Right renal pelvis (tissue), 4 donors: ENCODE results near the gene CLDN7. TPM values are rescaled to one million over a fixed set of nuclear protein-coding genes. Genes with fewer than 3 reads are reported as not detected.
A peak's percentile ranks its signal among the peaks of the same experiment; 100 is the strongest.

Source experiments
- DNase-seq, 4 donors: peaks; one replicate each; pipeline ENCODE4 v3.0.0-alpha.2; 2013; ENCODE audit warnings: low read depth in 4 of 4, low spot score in 3 of 4, missing footprints in 1 of 4
- polyA plus RNA-seq, 4 donors: library from polyadenylated mRNA; unstranded; fragments of 120-200 nt; gene quantifications; one replicate each; pipeline ENCODE4 v1.2.1, GENCODE V29; 2013; ENCODE audit not compliant: insufficient read length in 4 of 4

Gene CLDN7
- polyA plus RNA-seq, 4 donors, result 45.0 to 66.0 (median 51.8) TPM

GRCh38 chr17:7222093-7222971 is 39.9 kb downstream of the CLDN7 start:
- DNase-seq, result no peak

- no peak for DNase-seq
These were observed 40.8 kb downstream of the CLDN7 start for GRCh38 chr17:7221278-7222092.

DNA sequence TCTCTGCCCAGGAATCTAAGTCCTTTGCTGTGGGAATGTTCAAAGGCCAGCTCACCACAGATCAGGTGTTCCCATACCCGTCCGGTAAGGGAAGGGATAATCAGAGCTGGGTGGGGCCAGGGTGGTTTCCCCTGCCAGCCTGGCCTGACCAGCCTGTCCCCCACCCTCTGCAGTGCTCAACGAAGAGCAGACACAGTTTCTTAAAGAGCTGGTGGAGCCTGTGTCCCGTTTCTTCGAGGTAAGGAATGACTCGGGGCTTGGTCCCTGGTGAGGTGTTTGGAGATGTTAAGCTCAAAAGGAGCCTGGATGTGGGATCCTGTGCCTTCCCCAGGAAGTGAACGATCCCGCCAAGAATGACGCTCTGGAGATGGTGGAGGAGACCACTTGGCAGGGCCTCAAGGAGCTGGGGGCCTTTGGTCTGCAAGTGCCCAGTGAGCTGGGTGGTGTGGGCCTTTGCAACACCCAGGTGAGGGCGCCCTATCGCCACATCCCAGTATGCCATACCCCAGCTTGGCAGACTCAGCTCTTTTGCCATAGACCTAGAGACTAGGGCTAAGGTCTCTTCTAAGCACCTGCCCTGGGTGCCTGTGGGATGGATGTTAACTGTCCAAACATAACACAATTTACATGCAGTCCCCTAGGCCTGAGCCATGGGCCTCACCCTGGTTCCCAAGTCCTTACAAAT is 41.5 kb downstream of the CLDN7 start:
- DNase-seq, result no peak

DNA sequence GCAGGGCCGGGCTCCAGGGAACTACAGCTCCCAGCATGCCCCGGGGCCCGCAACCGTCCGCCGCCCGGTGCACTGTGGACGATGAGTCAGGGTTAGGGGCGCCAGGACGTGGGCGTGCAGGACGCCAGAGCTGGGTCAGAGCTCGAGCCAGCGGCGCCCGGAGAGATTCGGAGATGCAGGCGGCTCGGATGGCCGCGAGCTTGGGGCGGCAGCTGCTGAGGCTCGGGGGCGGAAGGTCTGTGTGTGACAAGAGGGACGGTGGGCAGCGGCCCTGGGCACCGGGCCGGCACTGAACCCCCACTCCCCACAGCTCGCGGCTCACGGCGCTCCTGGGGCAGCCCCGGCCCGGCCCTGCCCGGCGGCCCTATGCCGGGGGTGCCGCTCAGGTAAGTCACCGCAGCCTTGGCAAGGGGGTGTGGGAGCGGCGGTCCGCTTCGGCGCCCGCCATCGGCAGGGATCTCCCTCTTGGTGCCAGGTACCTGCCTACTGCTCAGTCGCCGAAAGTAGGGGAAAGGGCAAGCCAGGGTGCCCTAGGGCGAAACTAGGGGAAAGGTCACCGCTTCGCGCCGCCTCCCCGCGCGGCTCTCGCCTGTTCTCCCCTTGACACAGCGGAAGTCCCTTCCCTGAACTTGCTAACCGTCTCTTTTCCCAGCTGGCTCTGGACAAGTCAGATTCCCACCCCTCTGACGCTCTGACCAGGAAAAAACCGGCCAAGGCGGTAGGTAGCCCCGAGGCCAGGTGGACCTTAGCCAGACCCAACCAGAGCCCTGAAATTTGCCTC is 42.3 kb downstream of the CLDN7 start, which contains the start of the genes ACADVL and DLG4:
ACADVL (plus strand) TSS at position 127 of the 781 bp plus-strand sequence; CDS start at position 174, 47 bp downstream.
DLG4 (minus strand) TSS at position 25 of the 781 bp plus-strand sequence.
- peak in 1 of 4 donors; percentile 80 for DNase-seq

GRCh38 chr17:7219229-7219811 is 43.0 kb downstream of the CLDN7 start:
- DNase-seq, result no peak

- DNase-seq, result no peak
These were observed 43.5 kb downstream of the CLDN7 start for GRCh38 chr17:7218758-7219157.

DNA sequence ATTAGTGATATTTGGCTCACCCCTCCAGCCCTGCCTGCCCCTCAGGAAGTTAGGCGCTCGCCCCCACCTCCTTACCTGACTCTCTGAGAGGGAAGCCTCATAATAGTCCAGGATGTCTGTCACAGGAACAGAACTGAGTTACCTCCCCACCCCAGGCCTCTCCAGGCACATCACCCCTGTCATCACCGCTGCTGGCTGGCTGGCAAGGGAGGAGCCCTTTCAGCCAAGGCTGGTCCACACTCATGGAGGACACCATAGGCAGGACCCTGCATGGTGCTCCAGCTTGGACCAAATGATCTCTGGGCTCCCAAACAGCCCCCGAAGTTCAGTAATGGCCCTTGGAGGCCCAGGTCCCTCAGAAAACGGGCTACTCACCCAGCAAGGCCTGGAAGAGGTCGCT is 44.1 kb downstream of the CLDN7 start:
- DNase-seq, result no peak

DNA sequence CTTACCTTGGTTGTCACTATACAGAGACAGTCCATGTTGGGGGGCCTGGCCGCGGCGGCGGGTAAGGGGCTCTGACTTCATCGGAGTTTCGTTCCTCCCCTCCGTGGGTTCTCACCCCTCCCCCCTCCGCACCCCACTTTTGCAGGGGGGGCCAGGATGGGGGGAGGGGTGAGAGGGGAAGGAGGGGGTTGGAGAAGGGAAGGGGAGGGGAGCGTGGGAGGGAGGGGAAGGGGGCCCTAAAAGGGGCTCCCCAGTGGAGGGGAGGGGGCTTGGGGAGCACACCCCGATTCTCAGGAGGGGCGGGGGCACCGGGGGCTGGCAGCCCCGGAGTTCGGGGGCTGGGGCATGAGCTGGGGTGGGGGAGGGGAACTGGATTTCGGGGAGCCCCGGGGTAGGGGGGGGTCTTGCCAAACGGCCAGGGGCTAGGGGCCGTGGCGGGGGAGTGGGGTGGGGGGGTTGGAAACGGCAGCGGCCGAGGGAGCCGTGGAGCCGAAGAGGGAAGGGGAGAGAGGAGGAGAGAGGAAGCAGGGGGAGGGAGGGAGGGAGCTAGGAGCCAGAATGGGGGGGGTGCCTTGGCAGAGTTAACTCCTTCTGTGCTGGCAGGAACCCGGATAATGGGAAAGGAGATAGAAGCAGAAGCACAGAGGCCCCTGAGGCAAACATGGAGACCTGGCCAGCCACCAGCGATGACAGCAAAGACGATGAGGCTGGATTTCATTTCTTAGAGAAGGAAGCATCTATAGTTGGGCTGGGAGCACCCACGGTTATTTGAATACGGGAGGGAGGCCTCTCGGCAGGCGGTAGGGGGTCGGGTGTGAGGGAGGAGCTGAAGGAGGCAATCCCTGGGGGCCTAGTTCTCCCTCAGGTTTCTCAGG is 44.9 kb downstream of the CLDN7 start:
- no peak for DNase-seq

- no peak for DNase-seq
These were observed 45.8 kb downstream of the CLDN7 start for GRCh38 chr17:7216242-7217112.

- DNase-seq, result no peak
These were observed 46.6 kb downstream of the CLDN7 start for GRCh38 chr17:7215652-7216180.

DNA sequence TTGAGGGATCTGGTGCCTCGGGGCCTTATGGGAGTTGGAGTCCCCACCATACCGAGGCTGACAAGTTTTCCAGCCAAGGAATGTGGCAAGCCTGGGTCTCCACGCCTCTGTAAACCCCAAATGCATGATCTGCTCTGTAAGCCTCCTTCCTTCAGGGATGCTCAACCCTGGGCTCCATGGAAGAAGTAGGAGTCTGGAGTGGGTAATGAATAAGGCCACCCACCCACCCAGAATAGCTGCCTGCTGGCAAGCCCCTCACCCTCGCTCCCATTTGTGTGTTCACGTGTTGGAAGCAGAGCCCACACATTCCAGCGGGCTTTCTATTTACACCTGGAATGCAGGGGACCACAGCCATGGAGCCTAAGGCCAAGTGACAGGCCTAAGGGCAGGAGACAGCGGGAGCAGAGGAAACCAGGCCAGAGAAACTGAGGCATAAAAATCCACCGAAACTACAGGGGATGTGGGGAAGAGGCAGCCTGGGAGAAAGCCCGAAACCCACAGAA is 47.1 kb downstream of the CLDN7 start:
- DNase-seq, result peak in 3 of 4 donors; percentile 88 to 89 (median 89)

DNA sequence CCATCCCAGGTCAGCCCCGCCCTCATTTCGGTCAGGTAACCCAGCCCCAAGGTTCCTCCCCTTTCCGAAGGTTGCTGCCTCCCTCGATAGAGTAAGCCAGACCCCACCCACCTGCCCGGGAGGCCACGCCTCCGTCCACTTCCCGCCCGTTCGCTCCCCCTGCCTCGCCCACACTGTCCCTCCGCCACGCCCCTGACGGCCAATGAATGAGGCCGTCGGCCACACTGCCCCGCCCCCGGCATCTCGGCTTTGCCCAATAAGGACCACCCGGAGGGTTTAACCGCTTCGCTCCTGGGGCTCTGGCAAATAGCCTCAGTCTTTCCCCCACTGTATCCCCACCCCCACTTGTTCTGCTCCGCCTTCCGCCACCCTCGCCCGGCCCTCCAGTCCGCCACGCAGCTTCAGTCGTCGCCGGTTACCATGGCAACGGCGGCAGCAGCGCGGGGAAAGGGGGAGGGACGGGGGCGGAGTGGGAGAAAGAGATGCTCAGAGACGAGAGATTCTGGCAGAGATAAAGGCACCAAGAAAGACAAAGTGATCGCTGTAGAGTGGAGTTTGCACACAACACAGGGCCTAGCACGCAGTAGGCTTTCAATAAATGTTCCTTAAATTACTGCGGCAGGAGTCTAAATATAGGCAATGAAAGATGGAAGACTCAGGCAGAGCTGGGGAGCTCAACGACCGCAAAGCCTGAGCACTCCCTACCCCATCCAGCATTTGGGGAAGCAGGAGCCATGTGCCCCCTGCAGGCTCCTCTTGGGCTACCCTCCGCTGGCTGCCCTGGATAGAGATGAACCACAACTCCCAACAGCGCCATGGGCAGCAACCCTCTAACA is 47.8 kb downstream of the CLDN7 start:
- peak; percentile 96 to 97 (median 97) for DNase-seq

DNA sequence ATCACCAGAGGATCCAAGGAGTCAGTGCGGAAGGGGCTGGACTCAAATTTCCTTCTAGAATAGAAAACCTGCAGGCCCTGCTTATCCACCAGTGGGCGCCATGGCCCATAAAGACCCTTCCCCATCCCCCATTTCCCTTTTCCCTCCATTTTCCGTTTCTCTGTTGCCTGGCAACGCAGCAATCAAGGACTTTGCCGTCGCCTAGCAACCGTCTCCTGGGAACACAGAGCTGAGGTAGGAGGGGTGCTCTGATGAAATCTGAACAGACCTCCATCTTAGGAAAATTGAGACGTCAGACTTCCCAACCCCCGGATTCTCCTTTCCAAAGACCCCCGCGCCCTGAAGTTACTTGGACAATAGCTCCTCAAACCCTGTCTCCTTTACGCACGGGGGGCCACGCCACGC is 48.4 kb downstream of the CLDN7 start:
- DNase-seq, result peak; percentile 84 to 91 (median 89)

DNA sequence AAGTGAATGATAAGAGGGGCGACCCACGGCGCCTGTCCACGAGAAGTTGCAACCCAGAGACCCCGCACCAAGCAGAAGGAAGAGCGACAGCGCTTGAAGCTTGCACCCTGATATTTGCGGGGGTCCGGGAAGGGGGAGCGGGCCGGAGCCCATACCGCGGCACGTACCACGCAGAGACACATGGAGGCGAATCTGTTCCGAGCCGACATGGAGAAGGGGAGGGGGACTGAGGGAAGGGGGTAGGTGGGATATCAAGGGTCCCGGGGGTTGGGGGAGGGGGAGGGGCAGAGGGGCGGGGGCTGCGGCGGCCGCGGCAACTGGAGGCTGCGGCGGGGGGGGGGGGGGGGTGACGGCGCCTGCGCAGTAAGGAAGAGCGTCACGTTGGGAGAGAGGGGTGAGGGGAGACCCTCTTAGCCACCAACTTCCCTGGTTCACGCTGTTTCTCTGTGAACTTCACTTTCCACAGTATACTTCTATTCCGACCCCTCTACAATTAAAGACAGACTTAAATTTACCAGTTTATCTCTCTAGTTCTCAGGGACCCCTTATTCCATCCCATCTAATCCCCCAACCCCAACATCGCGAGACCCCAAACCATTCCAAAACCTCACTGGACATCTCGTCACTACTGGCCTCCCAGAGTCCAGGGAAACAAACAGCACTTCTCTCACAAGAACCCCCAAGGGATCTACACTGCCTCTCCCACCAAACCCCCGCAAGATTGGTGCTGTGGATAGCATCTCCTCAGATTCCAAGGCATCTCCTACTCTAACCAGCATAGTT is 50.6 kb downstream of the CLDN7 start:
- no peak for DNase-seq
